BJ (cell line): Measurements from ENCODE around the gene XPO6. TPM values are rescaled to one million over a fixed set of nuclear protein-coding genes. Genes with fewer than 3 reads are reported as not detected.
A peak's percentile ranks its signal among the peaks of the same experiment; 100 is the strongest.

Experiments
- CTCF ChIA-PET: fragments of 350-600 bp; formaldehyde crosslinking; extraction: SDS; loops from one replicate; lab custom pipeline; 2021; ENCODE audit warnings: antibody characterized with exemption, inconsistent platforms; lab: Yijun Ruan, JAX
- POLR2A ChIA-PET: fragments of 300-600 bp; sonication (Branson Sonifier 250); formaldehyde crosslinking; extraction: SDS; loops from one replicate; lab custom pipeline; 2021; ENCODE audit warnings: antibody characterized with exemption; lab: Charles Lee
- DNase-seq: peaks from one replicate; pipeline ENCODE4 v3.0.0-alpha.2; 2011; ENCODE audit warnings: low read depth
- H3K27me3 ChIP-seq: 2 replicates; pipeline ENCODE4 v1.6.0; 2011; ENCODE audit warnings: low read length; ENCODE audit not compliant: control insufficient read depth, insufficient read depth
- H3K36me3 ChIP-seq: 2 replicates; pipeline ENCODE4 v1.5.1; 2011; ENCODE audit warnings: low read length; ENCODE audit not compliant: control insufficient read depth, insufficient read depth
- H3K4me3 ChIP-seq: 2 replicates; pipeline ENCODE4 v1.5.1; 2011; ENCODE audit warnings: low read depth, mild to moderate bottlenecking, control low read depth, low read length
- CTCF ChIP-seq: IDR thresholded peaks from 2 replicates; pipeline ENCODE4 v1.5.1; 2011; ENCODE audit warnings: low read depth, mild to moderate bottlenecking, control low read depth, inconsistent platforms, low read length, moderate library complexity; ENCODE audit not compliant: insufficient read depth
- polyA plus RNA-seq: library from polyadenylated mRNA; depleted of rRNA; stranded (reverse); fragments of >200 nt; gene quantifications from 2 replicates; pipeline ENCODE4 v1.2.3, GENCODE V29; 2011

XPO6 gene
- polyA plus RNA-seq, 1 experiment: 239 TPM

- DNase-seq: peak; percentile 1
- peaks cover 35% of the 10 kb centered on the region for H3K36me3 ChIP-seq
- no peak for TF ChIP-seq CTCF
- H3K27me3 ChIP-seq: no peaks in the 10 kb centered on the region
- H3K4me3 ChIP-seq: no peak overlapping the region
- POLR2A ChIA-PET: interaction anchor here (0.6 kb wide), 1 partner anchor 23 kb away, joined by 3 read pairs; no protein-coding TSS in a partner anchor
- CTCF ChIA-PET: interaction anchor here (1.2 to 1.3 kb wide), 3 partner anchors 9 to 87 kb away, joined by 3 to 5 read pairs (median 4); no protein-coding TSS in a partner anchor
Measured at GRCh38 chr16:28130099-28131088, 81.4 kb downstream of the XPO6 start.

DNA sequence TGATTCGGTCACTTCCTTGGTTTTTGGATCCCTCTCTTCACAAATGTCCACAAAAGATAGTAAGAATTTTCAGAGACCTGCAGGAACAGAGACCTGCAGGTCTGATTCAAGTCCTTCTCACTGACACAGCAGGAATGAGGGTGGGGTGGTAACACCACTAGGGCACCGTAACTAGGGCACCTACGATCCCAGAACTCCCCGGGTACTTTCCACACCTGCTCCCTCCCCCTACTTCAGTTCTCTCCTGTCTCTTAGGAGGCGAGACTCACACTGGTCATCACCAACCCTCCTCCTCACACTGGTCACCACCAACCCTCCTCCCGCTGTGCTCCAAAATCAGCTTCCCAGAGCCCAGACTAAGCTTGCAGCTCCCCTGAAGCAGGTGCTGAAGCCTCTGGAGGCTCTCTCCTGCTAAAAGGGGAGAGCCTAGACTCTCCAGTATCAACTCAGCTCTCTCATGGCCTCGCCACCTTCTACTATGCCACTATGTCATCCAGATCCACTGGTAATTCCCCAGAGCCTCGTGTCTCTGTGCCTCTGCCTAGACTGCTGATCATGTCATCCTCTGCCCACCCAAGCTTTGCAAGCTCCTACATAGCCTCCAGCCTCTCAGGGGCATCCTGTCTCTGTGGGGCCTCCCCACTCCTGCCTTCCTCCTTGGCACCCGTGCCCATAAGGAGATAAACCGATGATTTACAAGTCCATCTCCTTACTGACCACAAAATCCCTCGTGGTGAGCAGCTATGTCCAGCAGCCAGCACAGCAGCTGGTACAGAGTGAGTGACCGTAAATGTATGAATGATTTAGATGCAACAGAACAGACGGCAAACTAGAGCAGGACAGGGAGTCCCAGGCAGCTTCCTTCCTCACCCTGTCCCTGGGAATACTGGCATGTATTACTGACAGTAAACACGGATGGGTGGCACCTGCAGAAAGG is 84.8 kb downstream of the XPO6 start:
- no peak for DNase-seq
- H3K27me3 ChIP-seq: no peaks in the 10 kb centered on the region
- CTCF ChIA-PET: interaction anchor here (0.9 kb wide), 1 partner anchor 91 kb away, joined by 3 read pairs; no protein-coding TSS in a partner anchor
- peaks cover 44% of the 10 kb centered on the region for H3K36me3 ChIP-seq
- POLR2A ChIA-PET: no interaction called here
- H3K4me3 ChIP-seq: no peak overlapping the region
- no peak for TF ChIP-seq CTCF

- no peak for TF ChIP-seq CTCF
- no peak for DNase-seq
- ChIA-PET CTCF (interaction anchor here (1.2 kb wide), 1 partner anchor 13 kb away, joined by 3 read pairs; no protein-coding TSS in a partner anchor), POLR2A (no interaction called here)
- H3K27me3 ChIP-seq: no peaks in the 10 kb centered on the region
- H3K36me3 ChIP-seq: peaks cover 45% of the 10 kb centered on the region
- H3K4me3 ChIP-seq: no peak overlapping the region
Measured at GRCh38 chr16:28125592-28125991, 86.2 kb downstream of the XPO6 start.

GRCh38 chr16:28121527-28121926 is 90.2 kb downstream of the XPO6 start:
- H3K36me3 ChIP-seq: peaks cover 30% of the 10 kb centered on the region
- CTCF ChIA-PET: no interaction called here

More at GRCh38 chr16:28121527-28121926, 90.2 kb downstream of the XPO6 start:
- DNase-seq: no peak
- no peak overlapping the region for H3K4me3 ChIP-seq
- TF ChIP-seq CTCF: no peak
- POLR2A ChIA-PET: no interaction called here
- no peaks in the 10 kb centered on the region for H3K27me3 ChIP-seq
